Small intestine (tissue), 7 donors: ENCODE measurements around the gene ADORA3. TPM values are rescaled to one million over a fixed set of nuclear protein-coding genes. Genes with fewer than 3 reads are reported as not detected.

ENCODE experiments used
- DNase-seq, 2 donors: peaks; one replicate each; pipeline versions ENCODE4 v3.0.0 to v3.0.0-alpha.2; 2013
- FAIRE-seq: peaks from 2 replicates; lab custom pipeline; 2012; peaks lifted over from hg19 to GRCh38; lab: Jason Lieb, UNC
- H3K27ac ChIP-seq, 3 donors: one replicate each; pipeline ENCODE4 v1.5.1; 2013; ENCODE audit warnings: low read length in 2 of 3, mild to moderate bottlenecking in 2 of 3, control low read depth in 1 of 3, inconsistent platforms in 1 of 3, low read depth in 1 of 3, moderate library complexity in 1 of 3
- H3K27me3 ChIP-seq, 3 donors: one replicate each; pipeline ENCODE4 v1.6.1; 2013; ENCODE audit warnings: low read length in 3 of 3, inconsistent platforms in 1 of 3; ENCODE audit not compliant: control insufficient read depth in 3 of 3, insufficient read depth in 3 of 3
- H3K36me3 ChIP-seq, 3 donors: one replicate each; pipeline ENCODE4 v1.6.1; 2013; ENCODE audit warnings: low read length in 3 of 3, inconsistent platforms in 1 of 3, low read depth in 1 of 3, mild to moderate bottlenecking in 1 of 3, moderate library complexity in 1 of 3; ENCODE audit not compliant: control insufficient read depth in 3 of 3, insufficient read depth in 2 of 3
- H3K4me1 ChIP-seq, 3 donors: one replicate each; pipeline ENCODE4 v1.6.1; 2013; ENCODE audit warnings: low read length in 2 of 3, inconsistent platforms in 1 of 3, low read depth in 1 of 3, mild to moderate bottlenecking in 1 of 3, moderate library complexity in 1 of 3; ENCODE audit not compliant: control insufficient read depth in 3 of 3, insufficient read depth in 2 of 3
- H3K4me3 ChIP-seq, 3 donors: one replicate each; pipeline ENCODE4 v1.5.1; 2013; ENCODE audit warnings: low read length in 3 of 3, control low read depth in 1 of 3, inconsistent platforms in 1 of 3, low read depth in 1 of 3, mild to moderate bottlenecking in 1 of 3, moderate library complexity in 1 of 3
- H3K9me3 ChIP-seq, 2 donors: one replicate each; pipeline ENCODE4 v1.6.1; 2013; ENCODE audit warnings: low read depth in 1 of 2, low read length in 1 of 2; ENCODE audit not compliant: control insufficient read depth in 2 of 2, insufficient read depth in 1 of 2
- WGBS, 3 donors: extraction: QIAGEN DNeasy Blood & Tissue Kit; methylation state at CpG; one replicate each; pipeline ENCODE4 v1.1.7; 2013; 5-methylcytosine and 5-hydroxymethylcytosine counted together
- polyA plus RNA-seq, 4 donors: library from polyadenylated mRNA; stranded (reverse) in 3 of 4; unstranded in 1 of 4; fragments of 200-250 nt in 3 of 4; fragments of 120-200 nt in 1 of 4; gene quantifications; one replicate each; pipeline versions ENCODE4 v1.2.1 to v1.2.3, GENCODE V29; 2013
- donor health status: healthy with polysubstance abuse.
- donor health status: control.
- donor health status: control.
- donor health status: Bipolar disorder and iron deficiency.
- donor health status: healthy.

ADORA3 gene
- polyA plus RNA-seq, 4 donors = 2.5 to 4.6 (median 4.1) TPM

- Histone ChIP-seq H3K36me3 (peaks cover 0 to 3% (median 0%) of the 10 kb centered on the region in 3 donors), H3K27me3 (no peaks in the 10 kb centered on the region), H3K4me1 (peaks cover 0 to 6% (median 2%) of the 10 kb centered on the region in 3 donors), H3K27ac (no peak overlapping the region), H3K9me3 (no peaks in the 10 kb centered on the region), H3K4me3 (no peak overlapping the region)
- no peak for FAIRE-seq
- peak in 1 of 2 donors; percentile 5 for DNase-seq
- 72 to 83% (median 74%) methylated on average over 5 of the region's 5 CpGs for WGBS, 3 donors
These were observed 27.7 kb downstream of the ADORA3 start for GRCh38 chr1:111475701-111476100.

GRCh38 chr1:111474521-111474920 is 28.9 kb downstream of the ADORA3 start:
- 74 to 84% (median 74%) methylated on average over 4 of the region's 4 CpGs for WGBS, 3 donors

GRCh38 chr1:111474106-111474505 is 29.3 kb downstream of the ADORA3 start:
- H3K27ac ChIP-seq = peak overlapping the region in 1 of 3 donors; percentile 46
- H3K4me3 ChIP-seq = no peak overlapping the region
- H3K36me3 ChIP-seq = peaks cover 0 to 3% (median 2%) of the 10 kb centered on the region in 3 donors
- peaks cover 0 to 6% (median 2%) of the 10 kb centered on the region in 3 donors for H3K4me1 ChIP-seq
- no peaks in the 10 kb centered on the region for H3K27me3 ChIP-seq
- WGBS, 3 donors = 60 to 87% (median 86%) methylated on average over 5 of the region's 5 CpGs
- H3K9me3 ChIP-seq = no peaks in the 10 kb centered on the region
- FAIRE-seq = no peak
- DNase-seq = no peak

More at GRCh38 chr1:111474521-111474920, 28.9 kb downstream of the ADORA3 start:
- FAIRE-seq = no peak
- no peak overlapping the region for H3K4me3 ChIP-seq
- H3K9me3 ChIP-seq = no peaks in the 10 kb centered on the region
- H3K27me3 ChIP-seq = no peaks in the 10 kb centered on the region
- peak overlapping the region in 1 of 3 donors; percentile 4 for H3K27ac ChIP-seq
- peaks cover 0 to 3% (median 0%) of the 10 kb centered on the region in 3 donors for H3K36me3 ChIP-seq
- H3K4me1 ChIP-seq = peaks cover 0 to 6% (median 2%) of the 10 kb centered on the region in 3 donors
- no peak for DNase-seq

DNA sequence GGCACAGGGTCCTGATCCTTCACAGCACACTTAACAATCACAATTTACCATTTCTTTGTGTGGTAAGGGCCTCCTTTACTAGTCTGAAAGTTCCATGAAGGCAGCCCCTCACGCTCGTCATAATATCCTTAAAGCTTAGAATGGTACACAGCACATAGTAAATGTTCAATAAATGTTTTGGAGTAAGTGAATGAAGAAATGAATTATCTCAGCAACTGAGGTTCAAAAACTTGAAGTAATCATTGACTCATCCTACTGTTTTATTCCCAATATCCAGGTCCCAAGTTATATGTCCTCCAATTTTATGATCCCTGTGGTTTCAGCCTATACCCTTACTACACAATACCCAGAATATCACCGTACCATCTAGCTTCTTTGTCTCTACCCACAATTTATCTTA is 31.9 kb downstream of the ADORA3 start:
- peak overlapping the region in 1 of 3 donors; percentile 66 for H3K27ac ChIP-seq
- FAIRE-seq (no peak), DNase-seq (no peak)
- H3K27me3 ChIP-seq = no peaks in the 10 kb centered on the region
- peaks cover 0 to 6% (median 0%) of the 10 kb centered on the region in 3 donors for H3K4me1 ChIP-seq
- peaks cover 3 to 6% (median 5%) of the 10 kb centered on the region in 3 donors for H3K36me3 ChIP-seq
- no peak overlapping the region for H3K4me3 ChIP-seq
- WGBS, 3 donors = 96 to 99% (median 96%) methylated on average over 3 of the region's 3 CpGs
- no peaks in the 10 kb centered on the region for H3K9me3 ChIP-seq

- Histone ChIP-seq H3K36me3 (peaks cover 3 to 6% (median 5%) of the 10 kb centered on the region in 3 donors), H3K27ac (peak overlapping the region in 1 of 3 donors; percentile 66), H3K4me1 (peaks cover 0 to 6% (median 0%) of the 10 kb centered on the region in 3 donors), H3K9me3 (no peaks in the 10 kb centered on the region), H3K27me3 (no peaks in the 10 kb centered on the region), H3K4me3 (no peak overlapping the region)
- 47 to 50% (median 48%) methylated on average over 3 of the region's 3 CpGs for WGBS, 3 donors
- DNase-seq (peak in 1 of 2 donors; percentile 56), FAIRE-seq (no peak)
These were observed 32.4 kb downstream of the ADORA3 start for GRCh38 chr1:111471012-111471411.

GRCh38 chr1:111470596-111470995 is 32.8 kb downstream of the ADORA3 start:
- no peak overlapping the region for H3K27ac ChIP-seq

GRCh38 chr1:111469539-111469938 is 33.9 kb downstream of the ADORA3 start:
- no peak overlapping the region for H3K27ac ChIP-seq
- H3K36me3 ChIP-seq = peaks cover 3 to 6% (median 5%) of the 10 kb centered on the region in 3 donors
- FAIRE-seq (no peak), DNase-seq (no peak)
- no peaks in the 10 kb centered on the region for H3K9me3 ChIP-seq
- no peak overlapping the region for H3K4me3 ChIP-seq
- peaks cover 0 to 6% (median 0%) of the 10 kb centered on the region in 3 donors for H3K4me1 ChIP-seq
- no peaks in the 10 kb centered on the region for H3K27me3 ChIP-seq

More at GRCh38 chr1:111470596-111470995, 32.8 kb downstream of the ADORA3 start:
- no peak overlapping the region for H3K4me3 ChIP-seq
- H3K9me3 ChIP-seq = no peaks in the 10 kb centered on the region
- WGBS, 3 donors = 84 to 93% (median 91%) methylated on average over 5 of the region's 5 CpGs
- FAIRE-seq (no peak), DNase-seq (no peak)
- peaks cover 3 to 6% (median 5%) of the 10 kb centered on the region in 3 donors for H3K36me3 ChIP-seq
- no peaks in the 10 kb centered on the region for H3K27me3 ChIP-seq
- peaks cover 0 to 6% (median 0%) of the 10 kb centered on the region in 3 donors for H3K4me1 ChIP-seq

- H3K4me1 ChIP-seq = peaks cover 0 to 6% (median 0%) of the 10 kb centered on the region in 3 donors
- no peak overlapping the region for H3K4me3 ChIP-seq
- H3K27me3 ChIP-seq = no peaks in the 10 kb centered on the region
- peaks cover 3 to 6% (median 5%) of the 10 kb centered on the region in 3 donors for H3K36me3 ChIP-seq
- H3K9me3 ChIP-seq = no peaks in the 10 kb centered on the region
- no peak overlapping the region for H3K27ac ChIP-seq
- no peak for DNase-seq
- no peak for FAIRE-seq
These were observed 34.7 kb downstream of the ADORA3 start for GRCh38 chr1:111468717-111469100.
